HUES48 (cell line): ENCODE results near the gene TEKT5.
"Not testable (repeated sequence)": the region's sequence is repeated elsewhere in the genome, so short reads cannot be mapped to it uniquely, and the experiment has no call there.

ENCODE experiments used
- H3K27ac ChIP-seq: one replicate; pipeline ENCODE4 v1.7.0; 2013; ENCODE audit warnings: low read depth, low read length, inconsistent platforms
- H3K27me3 ChIP-seq: 2 replicates; pipeline ENCODE4 v1.6.1; 2013; ENCODE audit warnings: mild to moderate bottlenecking, low read length; ENCODE audit not compliant: control insufficient read depth, insufficient read depth
- H3K36me3 ChIP-seq: 2 replicates; pipeline ENCODE4 v1.6.1; 2013; ENCODE audit warnings: low read length; ENCODE audit not compliant: control insufficient read depth, insufficient read depth
- H3K4me1 ChIP-seq: 2 replicates; pipeline ENCODE4 v1.6.1; 2013; ENCODE audit warnings: mild to moderate bottlenecking, low read length; ENCODE audit not compliant: control insufficient read depth, insufficient read depth
- H3K4me3 ChIP-seq: 2 replicates; pipeline ENCODE4 v1.5.1; 2013; ENCODE audit warnings: mild to moderate bottlenecking, low read depth, low read length
- H3K9ac ChIP-seq: 2 replicates; pipeline ENCODE4 v1.6.1; 2013; ENCODE audit warnings: mild to moderate bottlenecking, low read depth, low read length, moderate library complexity
- H3K9me3 ChIP-seq: 2 replicates; pipeline ENCODE4 v1.6.1; 2013; ENCODE audit warnings: low read length; ENCODE audit not compliant: control insufficient read depth, insufficient read depth

Gene TEKT5

GRCh38 chr16:10694830-10695229 is at the start of gene TEKT5:
Gene TEKT5 (minus strand): TSS chr16:10694930. CDS start chr16:10694873, 57 bp downstream.
- 0 out of 2 replicates have a peak, but pooled peaks cover 3% of the 10 kb centered on the region for H3K9me3 ChIP-seq
- no peaks in the 10 kb centered on the region for H3K4me1 ChIP-seq
- no peak within 1 kb of the TSS for H3K9ac ChIP-seq
- H3K36me3 ChIP-seq, result no peaks in the 10 kb centered on the region
- no peaks in the 10 kb centered on the region for H3K27me3 ChIP-seq
- no peak within 1 kb of the TSS for H3K4me3 ChIP-seq
- no peak within 1 kb of the TSS for H3K27ac ChIP-seq

- Histone ChIP-seq H3K9ac (peak within 1 kb of the TSS; percentile 94), H3K4me1 (peaks cover 8% of the 10 kb centered on the region; the same call in 1 of the 2 replicates), H3K4me3 (peak within 1 kb of the TSS; percentile 100), H3K27ac (peak within 1 kb of the TSS; percentile 94), H3K27me3 (no peaks in the 10 kb centered on the region), H3K9me3 (no peaks in the 10 kb centered on the region), H3K36me3 (peaks cover 15% of the 10 kb centered on the region)
Observed at GRCh38 chr16:10743610-10744369, 49.1 kb upstream of the TEKT5 start, which contains the start of gene NUBP1. Gene NUBP1 (plus strand): TSS chr16:10743842. CDS start chr16:10743864, 22 bp downstream.

- Histone ChIP-seq H3K9ac (peak overlapping the region; percentile 94; the same call in 1 of the 2 replicates), H3K27ac (peak overlapping the region; percentile 94), H3K27me3 (no peaks in the 10 kb centered on the region), H3K4me3 (peak overlapping the region; percentile 100), H3K4me1 (peaks cover 8% of the 10 kb centered on the region; the same call in 1 of the 2 replicates), H3K9me3 (no peaks in the 10 kb centered on the region), H3K36me3 (peaks cover 13% of the 10 kb centered on the region)
Observed at GRCh38 chr16:10743227-10743609, 48.5 kb upstream of the TEKT5 start.

- no peak overlapping the region for H3K27ac ChIP-seq
- H3K4me3 ChIP-seq, result no peak overlapping the region
- peaks cover 8% of the 10 kb centered on the region; the same call in 1 of the 2 replicates for H3K4me1 ChIP-seq
- no peaks in the 10 kb centered on the region for H3K27me3 ChIP-seq
- no peaks in the 10 kb centered on the region for H3K9me3 ChIP-seq
- peaks cover 2% of the 10 kb centered on the region; the same call in 1 of the 2 replicates for H3K36me3 ChIP-seq
- no peak overlapping the region for H3K9ac ChIP-seq
Observed at GRCh38 chr16:10741844-10742243, 47.1 kb upstream of the TEKT5 start.

- not testable (repeated sequence) for H3K4me3 ChIP-seq, H3K27me3 ChIP-seq, H3K27ac ChIP-seq, H3K9ac ChIP-seq, H3K36me3 ChIP-seq, H3K9me3 ChIP-seq, H3K4me1 ChIP-seq
Observed at GRCh38 chr16:10741249-10741648, 46.5 kb upstream of the TEKT5 start.

GRCh38 chr16:10740845-10741208 is 46.1 kb upstream of the TEKT5 start:
- H3K4me3 ChIP-seq, result no peak overlapping the region
- no peaks in the 10 kb centered on the region for H3K27me3 ChIP-seq
- no peaks in the 10 kb centered on the region for H3K36me3 ChIP-seq
- peaks cover 8% of the 10 kb centered on the region; the same call in 1 of the 2 replicates for H3K4me1 ChIP-seq
- H3K9me3 ChIP-seq, result no peaks in the 10 kb centered on the region
- H3K9ac ChIP-seq, result no peak overlapping the region
- no peak overlapping the region for H3K27ac ChIP-seq

GRCh38 chr16:10740000-10740844 is 45.5 kb upstream of the TEKT5 start:
- Histone ChIP-seq H3K27me3 (no peaks in the 10 kb centered on the region), H3K4me3 (no peak overlapping the region), H3K9ac (no peak overlapping the region), H3K9me3 (no peaks in the 10 kb centered on the region), H3K27ac (no peak overlapping the region), H3K4me1 (peaks cover 8% of the 10 kb centered on the region; the same call in 1 of the 2 replicates), H3K36me3 (no peaks in the 10 kb centered on the region)

- no peaks in the 10 kb centered on the region for H3K9me3 ChIP-seq
- H3K4me1 ChIP-seq, result 0 out of 2 replicates have a peak, but pooled peaks cover 4% of the 10 kb centered on the region
- H3K36me3 ChIP-seq, result no peaks in the 10 kb centered on the region
- no peak overlapping the region for H3K27ac ChIP-seq
- H3K9ac ChIP-seq, result no peak overlapping the region
- H3K4me3 ChIP-seq, result no peak overlapping the region
- no peaks in the 10 kb centered on the region for H3K27me3 ChIP-seq
Observed at GRCh38 chr16:10738231-10739077, 43.7 kb upstream of the TEKT5 start.

- no peaks in the 10 kb centered on the region for H3K36me3 ChIP-seq
- no peak overlapping the region for H3K4me3 ChIP-seq
- no peaks in the 10 kb centered on the region for H3K4me1 ChIP-seq
- H3K9ac ChIP-seq, result no peak overlapping the region
- no peaks in the 10 kb centered on the region for H3K27me3 ChIP-seq
- H3K27ac ChIP-seq, result no peak overlapping the region
- no peaks in the 10 kb centered on the region for H3K9me3 ChIP-seq
Observed at GRCh38 chr16:10737068-10737625, 42.4 kb upstream of the TEKT5 start.

GRCh38 chr16:10731790-10732189 is 37.1 kb upstream of the TEKT5 start:
- Histone ChIP-seq H3K36me3 (no peaks in the 10 kb centered on the region), H3K27ac (no peak overlapping the region), H3K9ac (no peak overlapping the region), H3K4me1 (no peaks in the 10 kb centered on the region), H3K4me3 (no peak overlapping the region), H3K9me3 (no peaks in the 10 kb centered on the region), H3K27me3 (no peaks in the 10 kb centered on the region)
